Hepatocyte (in vitro differentiated cells): Measurements from ENCODE around the gene LRRC71. TPM values are rescaled to one million over a fixed set of nuclear protein-coding genes. Genes with fewer than 3 reads are reported as not detected.

Experiments
- DNase-seq: peaks from one replicate; pipeline ENCODE4 v3.0.0-alpha.2; 2016; ENCODE audit warnings: low spot score
- H2AFZ ChIP-seq: fragments of 200-600 bp; sonication (generic); 2 replicates; pipeline ENCODE4 v1.6.0; 2016; ENCODE audit warnings: antibody characterized with exemption, mild to moderate bottlenecking
- H3K27ac ChIP-seq: fragments of 200-600 bp; sonication (generic); 2 replicates; pipeline ENCODE4 v1.5.1; 2016; ENCODE audit warnings: mild to moderate bottlenecking
- H3K27me3 ChIP-seq: fragments of 200-600 bp; sonication (generic); 2 replicates; pipeline ENCODE4 v1.6.1; 2016
- H3K36me3 ChIP-seq: fragments of 200-600 bp; sonication (generic); replicated peaks from 2 replicates; pipeline ENCODE4 v1.5.1; 2016; ENCODE audit warnings: low read depth; ENCODE audit not compliant: insufficient read depth
- H3K4me1 ChIP-seq: fragments of 200-600 bp; sonication (generic); 2 replicates; pipeline ENCODE4 v1.5.1; 2016; ENCODE audit warnings: mild to moderate bottlenecking, moderate library complexity; ENCODE audit not compliant: insufficient read depth
- H3K4me2 ChIP-seq: fragments of 200-600 bp; sonication (generic); 2 replicates; pipeline ENCODE4 v1.6.0; 2016
- H3K4me3 ChIP-seq: fragments of 200-600 bp; sonication (generic); 2 replicates; pipeline ENCODE4 v1.5.1; 2016; ENCODE audit warnings: mild to moderate bottlenecking
- H3K79me2 ChIP-seq: fragments of 200-600 bp; sonication (generic); 2 replicates; pipeline ENCODE4 v1.6.0; 2017; ENCODE audit warnings: mild to moderate bottlenecking
- H3K9me2 ChIP-seq: fragments of 200-600 bp; sonication (generic); replicated peaks from 2 replicates; pipeline ENCODE4 v1.6.0; 2017; ENCODE audit warnings: mild to moderate bottlenecking; ENCODE audit not compliant: insufficient read depth
- H3K9me3 ChIP-seq: fragments of 200-600 bp; sonication (generic); 2 replicates; pipeline ENCODE4 v1.5.1; 2016; ENCODE audit warnings: low read depth, mild to moderate bottlenecking
- H4K20me1 ChIP-seq: fragments of 200-600 bp; sonication (generic); 2 replicates; pipeline ENCODE4 v1.6.0; 2016; ENCODE audit warnings: mild to moderate bottlenecking; ENCODE audit not compliant: insufficient read depth, poor library complexity, severe bottlenecking
- EZH2 ChIP-seq: fragments of 200-600 bp; sonication (generic); IDR thresholded peaks from 2 replicates; pipeline ENCODE4 v1.6.1; 2016; ENCODE audit warnings: antibody characterized with exemption, mild to moderate bottlenecking, borderline replicate concordance
- EZH2phosphoT487 ChIP-seq: fragments of 200-600 bp; sonication (generic); IDR thresholded peaks from one replicate; pipeline ENCODE4 v1.6.1; 2018; ENCODE audit warnings: antibody characterized with exemption, mild to moderate bottlenecking, low read depth, moderate library complexity; ENCODE audit not compliant: unreplicated experiment, severe bottlenecking
- WGBS: methylation state at CpG from one replicate; pipeline ENCODE4 v1.1.6; 2016; ENCODE audit warnings: low lambda C conversion rate; ENCODE audit errors: missing lambda C conversion rate; 5-methylcytosine and 5-hydroxymethylcytosine counted together
- polyA plus RNA-seq: library from polyadenylated mRNA; unstranded; fragments of >200 nt; fragmentation: Nextera tagmentation; extraction: Ambion mirVana; gene quantifications from 2 replicates; pipeline ENCODE4 v1.2.1, GENCODE V29; 2016
- total RNA-seq: library from RNA; depleted of rRNA; stranded (reverse); fragments of >200 nt; gene quantifications from 2 replicates; pipeline ENCODE4 v1.2.3, GENCODE V29; 2014
- TF ChIP-seq, protein P1 (sequence below): fragments of 200-600 bp; sonication (generic); IDR thresholded peaks from 2 replicates; pipeline ENCODE4 v1.5.1; 2016; ENCODE audit warnings: antibody characterized with exemption, mild to moderate bottlenecking; ENCODE audit not compliant: poor library complexity

Gene LRRC71
- total and polyA plus RNA-seq, 2 experiments from 2014 or later: not detected

GRCh38 chr1:156903328-156904091 lies 16.9 kb upstream of the LRRC71 start:
- TF ChIP-seq EZH2 (no peak), EZH2phosphoT487 (no peak)
- TF ChIP-seq, protein P1, sequence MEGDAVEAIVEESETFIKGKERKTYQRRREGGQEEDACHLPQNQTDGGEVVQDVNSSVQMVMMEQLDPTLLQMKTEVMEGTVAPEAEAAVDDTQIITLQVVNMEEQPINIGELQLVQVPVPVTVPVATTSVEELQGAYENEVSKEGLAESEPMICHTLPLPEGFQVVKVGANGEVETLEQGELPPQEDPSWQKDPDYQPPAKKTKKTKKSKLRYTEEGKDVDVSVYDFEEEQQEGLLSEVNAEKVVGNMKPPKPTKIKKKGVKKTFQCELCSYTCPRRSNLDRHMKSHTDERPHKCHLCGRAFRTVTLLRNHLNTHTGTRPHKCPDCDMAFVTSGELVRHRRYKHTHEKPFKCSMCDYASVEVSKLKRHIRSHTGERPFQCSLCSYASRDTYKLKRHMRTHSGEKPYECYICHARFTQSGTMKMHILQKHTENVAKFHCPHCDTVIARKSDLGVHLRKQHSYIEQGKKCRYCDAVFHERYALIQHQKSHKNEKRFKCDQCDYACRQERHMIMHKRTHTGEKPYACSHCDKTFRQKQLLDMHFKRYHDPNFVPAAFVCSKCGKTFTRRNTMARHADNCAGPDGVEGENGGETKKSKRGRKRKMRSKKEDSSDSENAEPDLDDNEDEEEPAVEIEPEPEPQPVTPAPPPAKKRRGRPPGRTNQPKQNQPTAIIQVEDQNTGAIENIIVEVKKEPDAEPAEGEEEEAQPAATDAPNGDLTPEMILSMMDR: no peak
- H3K79me2 ChIP-seq: no peaks in the 10 kb centered on the region
- H2AFZ ChIP-seq: no peak overlapping the region
- no peaks in the 10 kb centered on the region for H3K9me2 ChIP-seq
- H3K4me1 ChIP-seq: no peaks in the 10 kb centered on the region
- H3K9me3 ChIP-seq: no peaks in the 10 kb centered on the region
- no peak overlapping the region for H3K4me3 ChIP-seq
- H3K27ac ChIP-seq: no peak overlapping the region
- DNase-seq: no peak
- no peaks in the 10 kb centered on the region for H4K20me1 ChIP-seq
- 92% methylated on average over 15 of the region's 15 CpGs for WGBS
- no peaks in the 10 kb centered on the region for H3K36me3 ChIP-seq
- H3K4me2 ChIP-seq: no peak overlapping the region
- peaks cover 3% of the 10 kb centered on the region for H3K27me3 ChIP-seq

DNA sequence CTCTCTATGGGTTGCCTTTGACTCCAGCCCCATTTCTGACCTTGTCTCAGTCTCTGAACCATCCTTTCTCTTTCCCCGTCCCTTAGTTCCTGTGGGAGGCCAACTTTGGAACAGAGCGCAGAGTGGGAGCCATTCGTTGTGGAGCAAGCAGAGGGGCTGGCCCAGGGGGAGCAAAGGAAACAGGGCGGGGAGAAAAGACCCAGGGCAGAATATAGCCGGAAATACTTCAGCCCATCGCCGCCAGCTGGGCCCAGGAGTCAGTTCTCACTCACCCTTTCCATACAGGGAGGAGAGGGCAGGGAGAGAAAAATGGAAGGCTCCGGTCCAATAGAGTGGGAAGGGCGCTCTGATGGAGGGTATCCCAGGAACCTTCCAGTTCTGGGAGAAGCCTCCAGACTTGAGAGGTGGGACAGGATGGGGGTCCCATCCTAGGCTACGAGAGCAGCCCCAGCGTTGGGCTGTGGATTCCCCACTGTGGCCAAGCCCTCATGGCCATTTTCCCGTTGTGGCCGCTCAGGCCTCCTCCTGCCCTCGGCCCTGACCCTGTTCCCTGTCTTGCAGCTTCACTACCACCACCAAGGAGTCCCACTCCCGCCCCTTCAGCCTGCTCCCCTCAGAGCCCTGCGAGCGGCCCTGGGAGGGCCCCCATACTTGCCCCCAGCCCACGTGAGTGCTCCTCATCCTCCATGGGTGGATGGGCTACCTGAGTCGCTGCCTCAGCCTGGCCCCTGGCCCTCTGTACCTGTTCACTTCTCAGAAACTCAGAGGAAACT lies 16.1 kb upstream of the LRRC71 start:
- 84% methylated on average over 19 of the region's 19 CpGs for WGBS
- no peak overlapping the region for H3K4me3 ChIP-seq
- no peak overlapping the region for H3K4me2 ChIP-seq
- no peak overlapping the region for H3K27ac ChIP-seq
- no peaks in the 10 kb centered on the region for H3K79me2 ChIP-seq
- no peaks in the 10 kb centered on the region for H3K36me3 ChIP-seq
- no peak overlapping the region for H2AFZ ChIP-seq
- no peaks in the 10 kb centered on the region for H3K27me3 ChIP-seq
- H3K4me1 ChIP-seq: no peaks in the 10 kb centered on the region
- H4K20me1 ChIP-seq: no peaks in the 10 kb centered on the region
- TF ChIP-seq EZH2 (no peak), EZH2phosphoT487 (no peak)
- TF ChIP-seq, protein P1: no peak
- no peak for DNase-seq
- H3K9me3 ChIP-seq: no peaks in the 10 kb centered on the region
- no peaks in the 10 kb centered on the region for H3K9me2 ChIP-seq

DNA sequence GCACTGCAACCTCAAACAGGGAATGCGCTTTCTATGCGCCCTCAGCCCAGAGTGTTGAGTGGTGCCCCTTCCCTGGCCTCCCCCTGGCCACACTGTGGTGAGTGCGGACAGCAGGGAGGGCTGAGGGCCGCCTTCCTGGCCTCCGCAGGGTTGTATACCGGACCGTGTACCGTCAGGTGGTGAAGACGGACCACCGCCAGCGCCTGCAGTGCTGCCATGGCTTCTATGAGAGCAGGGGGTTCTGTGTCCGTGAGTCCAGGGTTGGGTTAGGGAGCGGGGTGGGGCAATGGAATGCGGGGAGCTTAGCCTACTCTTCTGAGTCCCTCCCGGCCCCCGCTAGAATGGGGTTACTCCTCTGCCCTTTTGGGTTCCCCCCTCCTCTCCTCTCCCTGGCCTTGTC lies 15.3 kb upstream of the LRRC71 start:
- Histone ChIP-seq H3K4me3 (no peak overlapping the region), H3K9me3 (no peaks in the 10 kb centered on the region), H3K27me3 (no peaks in the 10 kb centered on the region), H3K27ac (no peak overlapping the region), H3K36me3 (no peaks in the 10 kb centered on the region), H3K9me2 (no peaks in the 10 kb centered on the region), H2AFZ (no peak overlapping the region), H3K79me2 (no peaks in the 10 kb centered on the region), H3K4me1 (no peaks in the 10 kb centered on the region), H3K4me2 (no peak overlapping the region), H4K20me1 (no peaks in the 10 kb centered on the region)
- no peak for TF ChIP-seq EZH2phosphoT487
- TF ChIP-seq, protein P1: no peak
- no peak for TF ChIP-seq EZH2
- no peak for DNase-seq
- WGBS: 90% methylated on average over 14 of the region's 16 CpGs
